HG03575 (cell line): ENCODE measurements around the gene CAGE1.
"Not testable (repeated sequence)": the region's sequence is repeated elsewhere in the genome, so short reads cannot be mapped to it uniquely, and the experiment has no call there.

Source experiments
- ATAC-seq: cut with Tn5 transposase; IDR thresholded peaks from one replicate; pipeline ENCODE4 v1.9.1; 2021; ENCODE audit not compliant: unreplicated experiment, insufficient number of reproducible peaks, low FRiP score; ENCODE audit errors: extremely low read depth

Gene CAGE1

GRCh38 chr6:7413151-7413823 is 23.7 kb upstream of the CAGE1 start:
- ATAC-seq, result no peak

GRCh38 chr6:7411328-7411727 is 21.8 kb upstream of the CAGE1 start:
- no peak for ATAC-seq

- no peak for ATAC-seq
These were observed 21.3 kb upstream of the CAGE1 start for GRCh38 chr6:7410851-7411250.

- no peak for ATAC-seq
These were observed 20.2 kb upstream of the CAGE1 start for GRCh38 chr6:7409740-7410139.

GRCh38 chr6:7406743-7407142 is 17.2 kb upstream of the CAGE1 start:
- ATAC-seq, result no peak

- no peak for ATAC-seq
These were observed 15.0 kb upstream of the CAGE1 start for GRCh38 chr6:7404546-7404945.

GRCh38 chr6:7402716-7403115 is 13.2 kb upstream of the CAGE1 start:
- ATAC-seq, result no peak

- ATAC-seq, result no peak
These were observed 11.5 kb upstream of the CAGE1 start for GRCh38 chr6:7401075-7401474.

GRCh38 chr6:7392402-7392801 is 2.9 kb upstream of the CAGE1 start:
- ATAC-seq, result no peak

- ATAC-seq, result no peak
These were observed 1.6 kb upstream of the CAGE1 start for GRCh38 chr6:7391151-7391550.

GRCh38 chr6:7390226-7390878 is 810 bp upstream of the CAGE1 start:
- peak; percentile 1 for ATAC-seq

- ATAC-seq, result no peak
These were observed 436 bp downstream of the CAGE1 start for GRCh38 chr6:7389162-7389450.

GRCh38 chr6:7381092-7381491 is 8.4 kb downstream of the CAGE1 start:
- no peak for ATAC-seq

- no peak for ATAC-seq
These were observed 10.8 kb downstream of the CAGE1 start for GRCh38 chr6:7378740-7379139.

GRCh38 chr6:7377961-7378360 is 11.6 kb downstream of the CAGE1 start:
- no peak for ATAC-seq

GRCh38 chr6:7373739-7374138 is 15.8 kb downstream of the CAGE1 start:
- no peak for ATAC-seq

GRCh38 chr6:7367408-7367807 is 22.1 kb downstream of the CAGE1 start:
- ATAC-seq, result no peak

GRCh38 chr6:7351916-7352315 is 37.6 kb downstream of the CAGE1 start:
- ATAC-seq, result not testable (repeated sequence)

GRCh38 chr6:7350591-7350990 is 39.0 kb downstream of the CAGE1 start:
- ATAC-seq, result not testable (repeated sequence)

GRCh38 chr6:7347551-7347997 is 42.0 kb downstream of the CAGE1 start:
- not testable (repeated sequence) for ATAC-seq
